Naive thymus-derived CD8-positive, alpha-beta T cell (primary cell): Measurements from ENCODE around the gene ERH. TPM values are rescaled to one million over a fixed set of nuclear protein-coding genes. Genes with fewer than 3 reads are reported as not detected.
A peak's percentile ranks its signal among the peaks of the same experiment; 100 is the strongest.
"Not testable (repeated sequence)": the region's sequence is repeated elsewhere in the genome, so short reads cannot be mapped to it uniquely, and the experiment has no call there.

ENCODE experiments used
- ATAC-seq, 2 donors: fragments of 150-1000 bp; cut with Tn5 transposase in 1 of 2; sonication (Bioruptor Pico), chemical (Tn5 transposase) in 1 of 2; 1 replicate in 1 of 2; 2 replicates in 1 of 2; pipeline ENCODE4 v1.10.0; 2021; ENCODE audit warnings: mild to moderate bottlenecking in 2 of 2, moderate library complexity in 2 of 2
- POLR2A ChIA-PET: fragments of 350-600 bp; sonication (Branson Sonifier 250); formaldehyde crosslinking; loops from one replicate; lab custom pipeline; 2021; ENCODE audit warnings: antibody characterized with exemption; lab: Charles Lee
- DNase-seq, 10 donors: peaks; one replicate each; pipeline versions ENCODE4 v3.0.0 to v3.0.0-alpha.2; 2020 to 2022
- H3K27ac Mint-ChIP-seq, 10 donors: one replicate each; pipeline ENCODE4 v1.8.0; 2020 to 2022; ENCODE audit warnings: mild to moderate bottlenecking in 10 of 10, mixed read lengths in 10 of 10, moderate library complexity in 4 of 10, inconsistent platforms in 1 of 10
- H3K27me3 Mint-ChIP-seq, 5 donors: one replicate each; pipeline ENCODE4 v1.8.0; 2021 to 2022; ENCODE audit warnings: mixed read lengths in 5 of 5
- H3K36me3 Mint-ChIP-seq, 3 donors: one replicate each; pipeline ENCODE4 v1.8.0; 2020 to 2022; ENCODE audit warnings: mixed read lengths in 3 of 3, mild to moderate bottlenecking in 2 of 3, inconsistent platforms in 1 of 3
- H3K4me1 Mint-ChIP-seq, 4 donors: one replicate each; pipeline ENCODE4 v1.8.0; 2021 to 2022; ENCODE audit warnings: mixed read lengths in 4 of 4
- H3K4me3 Mint-ChIP-seq, 10 donors: one replicate each; pipeline ENCODE4 v1.8.0; 2020 to 2022; ENCODE audit warnings: mild to moderate bottlenecking in 10 of 10, mixed read lengths in 10 of 10, moderate library complexity in 6 of 10, inconsistent platforms in 1 of 10
- H3K9me3 Mint-ChIP-seq, 9 donors: one replicate each; pipeline ENCODE4 v1.8.0; 2020 to 2022; ENCODE audit warnings: mixed read lengths in 9 of 9, mild to moderate bottlenecking in 3 of 9, inconsistent platforms in 1 of 9, moderate library complexity in 1 of 9
- polyA plus RNA-seq, 3 donors: library from polyadenylated mRNA; unstranded; fragments of 300-500 nt; fragmentation: Illumina TruSeq; gene quantifications; one replicate each; pipeline ENCODE4 v1.2.3, GENCODE V29; 2021
- total RNA-seq, 8 experiments: library from RNA in 2 of 8; stranded (reverse) in 2 of 8; gene quantifications; one replicate each; pipeline ENCODE4 v1.2.3 and lab custom pipeline; 2021 to 2026

ERH gene
- total and polyA plus RNA-seq, 5 experiments from 2014 or later, result 54.5 to 126 (median 63.5) TPM

GRCh38 chr14:69416087-69416486 is 18.0 kb upstream of the ERH start:
- H3K9me3 Mint-ChIP-seq, result peaks cover 0 to 10% (median 0%) of the 10 kb centered on the region in 9 donors
- POLR2A ChIA-PET, H3K4me3 Mint-ChIP-seq, DNase-seq, H3K27ac Mint-ChIP-seq, ATAC-seq, H3K27me3 Mint-ChIP-seq: not testable (repeated sequence)
- peaks cover 37 to 54% (median 47%) of the 10 kb centered on the region in 4 donors for H3K4me1 Mint-ChIP-seq
- H3K36me3 Mint-ChIP-seq, result peaks cover 0 to 12% (median 7%) of the 10 kb centered on the region in 3 donors

- DNase-seq, result no peak
- H3K36me3 Mint-ChIP-seq, result peaks cover 0 to 13% (median 8%) of the 10 kb centered on the region in 3 donors
- H3K9me3 Mint-ChIP-seq, result peaks cover 0 to 8% (median 0%) of the 10 kb centered on the region in 9 donors
- no peak overlapping the region for H3K4me3 Mint-ChIP-seq
- H3K4me1 Mint-ChIP-seq, result peaks cover 16 to 38% (median 25%) of the 10 kb centered on the region in 4 donors
- POLR2A ChIA-PET, result interaction anchor here (1.9 kb wide), 1 partner anchor 16 kb away, joined by 6 read pairs; the partner anchor contains the start of genes ERH and SLC39A9
- no peak for ATAC-seq
- no peaks in the 10 kb centered on the region for H3K27me3 Mint-ChIP-seq
- no peak overlapping the region for H3K27ac Mint-ChIP-seq
Measured at GRCh38 chr14:69413483-69413882, 15.4 kb upstream of the ERH start.

- Mint-ChIP-seq H3K36me3 (peaks cover 0 to 28% (median 23%) of the 10 kb centered on the region in 3 donors), H3K4me1 (peaks cover 13 to 41% (median 24%) of the 10 kb centered on the region in 4 donors), H3K27ac (peak overlapping the region in 1 of 10 donors; percentile 45), H3K4me3 (peak overlapping the region in 1 of 10 donors; percentile 4), H3K9me3 (peaks cover 0 to 2% (median 0%) of the 10 kb centered on the region in 9 donors), H3K27me3 (no peaks in the 10 kb centered on the region)
- ATAC-seq (no peak), DNase-seq (no peak)
- POLR2A ChIA-PET, result no interaction called here
Measured at GRCh38 chr14:69408331-69408960, 10.3 kb upstream of the ERH start.

GRCh38 chr14:69405762-69406161 is 7.7 kb upstream of the ERH start:
- Mint-ChIP-seq H3K27me3 (no peaks in the 10 kb centered on the region), H3K9me3 (peaks cover 0 to 2% (median 0%) of the 10 kb centered on the region in 9 donors), H3K4me3 (no peak overlapping the region), H3K4me1 (peaks cover 13 to 46% (median 35%) of the 10 kb centered on the region in 4 donors), H3K27ac (no peak overlapping the region), H3K36me3 (peaks cover 0 to 31% (median 23%) of the 10 kb centered on the region in 3 donors)
- POLR2A ChIA-PET, result no interaction called here
- no peak for DNase-seq
- no peak for ATAC-seq

GRCh38 chr14:69404883-69405282 is 6.8 kb upstream of the ERH start:
- H3K27me3 Mint-ChIP-seq, result no peaks in the 10 kb centered on the region
- H3K4me1 Mint-ChIP-seq, result peaks cover 18 to 55% (median 42%) of the 10 kb centered on the region in 4 donors
- peaks cover 0 to 2% (median 0%) of the 10 kb centered on the region in 9 donors for H3K9me3 Mint-ChIP-seq
- no peak overlapping the region for H3K27ac Mint-ChIP-seq
- peaks cover 0 to 31% (median 23%) of the 10 kb centered on the region in 3 donors for H3K36me3 Mint-ChIP-seq
- POLR2A ChIA-PET, result no interaction called here
- ATAC-seq, result no peak
- no peak for DNase-seq
- no peak overlapping the region for H3K4me3 Mint-ChIP-seq

- Mint-ChIP-seq H3K27me3 (no peaks in the 10 kb centered on the region), H3K27ac (no peak overlapping the region), H3K4me1 (peaks cover 18 to 58% (median 46%) of the 10 kb centered on the region in 4 donors), H3K4me3 (no peak overlapping the region), H3K9me3 (peaks cover 0 to 2% (median 0%) of the 10 kb centered on the region in 9 donors), H3K36me3 (peaks cover 0 to 29% (median 23%) of the 10 kb centered on the region in 3 donors)
- no peak for ATAC-seq
- POLR2A ChIA-PET, result no interaction called here
- DNase-seq, result no peak
Measured at GRCh38 chr14:69404478-69404877, 6.4 kb upstream of the ERH start.

GRCh38 chr14:69401841-69402240 is 3.7 kb upstream of the ERH start:
- no peak for ATAC-seq
- POLR2A ChIA-PET, result no interaction called here
- peak overlapping the region in 4 of 10 donors; percentile 27 to 41 (median 32) for H3K4me3 Mint-ChIP-seq
- H3K27me3 Mint-ChIP-seq, result no peaks in the 10 kb centered on the region
- H3K27ac Mint-ChIP-seq, result no peak overlapping the region
- peaks cover 13 to 63% (median 51%) of the 10 kb centered on the region in 4 donors for H3K4me1 Mint-ChIP-seq
- H3K36me3 Mint-ChIP-seq, result peaks cover 0 to 15% (median 12%) of the 10 kb centered on the region in 3 donors
- DNase-seq, result no peak
- peaks cover 0 to 2% (median 0%) of the 10 kb centered on the region in 9 donors for H3K9me3 Mint-ChIP-seq

GRCh38 chr14:69400154-69400553 is 2.1 kb upstream of the ERH start:
- POLR2A ChIA-PET, result interaction anchor here (0.7 kb wide), 1 partner anchor 1100 kb away, joined by 3 read pairs; no protein-coding TSS in a partner anchor
- H3K27ac Mint-ChIP-seq, result peak overlapping the region in 5 of 10 donors; percentile 15 to 66 (median 30)
- peaks cover 0 to 26% (median 18%) of the 10 kb centered on the region in 3 donors for H3K36me3 Mint-ChIP-seq
- H3K27me3 Mint-ChIP-seq, result no peaks in the 10 kb centered on the region
- DNase-seq (no peak), ATAC-seq (no peak)
- H3K4me1 Mint-ChIP-seq, result peaks cover 10 to 75% (median 64%) of the 10 kb centered on the region in 4 donors
- peak overlapping the region; percentile 89 to 98 (median 97) for H3K4me3 Mint-ChIP-seq
- peaks cover 0 to 2% (median 0%) of the 10 kb centered on the region in 9 donors for H3K9me3 Mint-ChIP-seq

GRCh38 chr14:69399750-69400149 is 1.7 kb upstream of the ERH start:
- peaks cover 9 to 77% (median 65%) of the 10 kb centered on the region in 4 donors for H3K4me1 Mint-ChIP-seq
- POLR2A ChIA-PET, result no interaction called here
- H3K27ac Mint-ChIP-seq, result peak overlapping the region in 4 of 10 donors; percentile 17 to 100 (median 98)
- ATAC-seq, result no peak
- H3K9me3 Mint-ChIP-seq, result peaks cover 0 to 2% (median 0%) of the 10 kb centered on the region in 9 donors
- H3K27me3 Mint-ChIP-seq, result no peaks in the 10 kb centered on the region
- DNase-seq, result no peak
- peaks cover 0 to 28% (median 18%) of the 10 kb centered on the region in 3 donors for H3K36me3 Mint-ChIP-seq
- H3K4me3 Mint-ChIP-seq, result peak overlapping the region; percentile 89 to 98 (median 97)

- Mint-ChIP-seq H3K27ac (peak overlapping the region; percentile 97 to 100 (median 99)), H3K36me3 (peaks cover 0 to 34% (median 19%) of the 10 kb centered on the region in 3 donors), H3K9me3 (no peaks in the 10 kb centered on the region), H3K27me3 (no peaks in the 10 kb centered on the region), H3K4me1 (peaks cover 8 to 78% (median 62%) of the 10 kb centered on the region in 4 donors), H3K4me3 (peak overlapping the region; percentile 89 to 98 (median 97))
- DNase-seq (no peak), ATAC-seq (peak; percentile 38 to 43)
- POLR2A ChIA-PET, result interaction anchor here (0.6 to 2.2 kb wide), 5 partner anchors 14 to 368 kb away, joined by 3 to 15 read pairs (median 6); partner anchors contain the start of genes EXD2 and SRSF5
Measured at GRCh38 chr14:69398818-69399210, 715 bp upstream of the ERH start.

GRCh38 chr14:69395929-69396328 is 2.2 kb downstream of the ERH start:
- H3K27ac Mint-ChIP-seq, result peak overlapping the region in 1 of 10 donors; percentile 22
- H3K4me1 Mint-ChIP-seq, result peaks cover 29 to 89% (median 78%) of the 10 kb centered on the region in 4 donors
- POLR2A ChIA-PET, result no interaction called here
- ATAC-seq (no peak), DNase-seq (no peak)
- no peaks in the 10 kb centered on the region for H3K27me3 Mint-ChIP-seq
- peak overlapping the region in 5 of 10 donors; percentile 4 to 64 (median 32) for H3K4me3 Mint-ChIP-seq
- H3K9me3 Mint-ChIP-seq, result no peaks in the 10 kb centered on the region
- H3K36me3 Mint-ChIP-seq, result peaks cover 0 to 57% (median 31%) of the 10 kb centered on the region in 3 donors

- ATAC-seq, result no peak
- DNase-seq, result no peak
- peaks cover 31 to 81% (median 73%) of the 10 kb centered on the region in 4 donors for H3K4me1 Mint-ChIP-seq
- H3K27me3 Mint-ChIP-seq, result no peaks in the 10 kb centered on the region
- H3K36me3 Mint-ChIP-seq, result peaks cover 0 to 90% (median 44%) of the 10 kb centered on the region in 3 donors
- H3K4me3 Mint-ChIP-seq, result peak overlapping the region in 4 of 10 donors; percentile 31 to 57 (median 46)
- H3K9me3 Mint-ChIP-seq, result no peaks in the 10 kb centered on the region
- H3K27ac Mint-ChIP-seq, result peak overlapping the region in 1 of 10 donors; percentile 33
- POLR2A ChIA-PET, result no interaction called here
Measured at GRCh38 chr14:69392481-69392880, 5.6 kb downstream of the ERH start.
